NCI-H2196 treated with DMSO at 0.1 percent for 48 hours (cell line): Measurements from ENCODE around the gene PLIN3.
A peak's percentile ranks its signal among the peaks of the same experiment; 100 is the strongest.
"Not testable (repeated sequence)": the region's sequence is repeated elsewhere in the genome, so short reads cannot be mapped to it uniquely, and the experiment has no call there.

ENCODE experiments used
- DNase-seq: peaks from one replicate; lab custom pipeline; 2025; ENCODE audit not compliant: unreplicated experiment; lab: John Stamatoyannopoulos, UW

Gene PLIN3

GRCh38 chr19:4892962-4893361 is 25.5 kb upstream of the PLIN3 start:
- not testable (repeated sequence) for DNase-seq

- DNase-seq = no peak
Measured at GRCh38 chr19:4891066-4891465, 23.6 kb upstream of the PLIN3 start.

- no peak for DNase-seq
Measured at GRCh38 chr19:4889034-4889815, 21.8 kb upstream of the PLIN3 start.

DNA sequence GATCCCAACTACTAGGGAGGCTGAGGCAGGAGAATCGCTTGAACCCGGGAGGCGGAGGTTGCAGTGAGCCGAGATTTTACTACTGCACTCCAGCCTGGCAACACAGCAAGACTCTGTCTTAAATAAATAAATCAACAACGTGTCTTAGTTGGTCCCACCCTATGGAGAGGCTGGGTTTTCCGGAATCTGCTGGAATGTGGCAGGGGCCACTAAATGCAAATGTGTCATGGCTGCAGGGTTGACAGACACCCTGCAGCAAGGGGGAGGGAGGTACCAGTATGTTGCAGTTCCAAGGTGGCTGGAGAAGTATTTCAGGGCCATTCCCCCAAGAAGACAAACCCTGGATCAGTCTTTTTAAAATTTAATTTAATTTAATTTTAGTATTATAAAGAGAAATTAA is 20.3 kb upstream of the PLIN3 start:
- not testable (repeated sequence) for DNase-seq

DNA sequence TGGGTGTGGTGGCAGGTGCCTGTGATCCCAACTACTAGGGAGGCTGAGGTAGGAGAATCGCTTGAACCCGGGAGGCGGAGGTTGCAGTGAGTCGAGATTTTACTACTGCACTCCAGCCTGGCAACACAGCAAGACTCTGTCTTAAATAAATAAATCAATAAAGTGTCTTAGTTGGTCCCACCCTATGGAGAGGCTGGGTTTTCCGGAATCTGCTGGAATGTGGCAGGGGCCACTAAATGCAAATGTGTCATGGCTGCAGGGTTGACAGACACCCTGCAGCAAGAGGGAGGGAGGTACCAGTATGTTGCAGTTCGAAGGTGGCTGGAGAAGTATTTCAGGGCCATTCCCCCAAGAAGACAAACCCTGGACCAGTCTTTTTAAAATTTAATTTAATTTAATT is 17.5 kb upstream of the PLIN3 start:
- not testable (repeated sequence) for DNase-seq

DNA sequence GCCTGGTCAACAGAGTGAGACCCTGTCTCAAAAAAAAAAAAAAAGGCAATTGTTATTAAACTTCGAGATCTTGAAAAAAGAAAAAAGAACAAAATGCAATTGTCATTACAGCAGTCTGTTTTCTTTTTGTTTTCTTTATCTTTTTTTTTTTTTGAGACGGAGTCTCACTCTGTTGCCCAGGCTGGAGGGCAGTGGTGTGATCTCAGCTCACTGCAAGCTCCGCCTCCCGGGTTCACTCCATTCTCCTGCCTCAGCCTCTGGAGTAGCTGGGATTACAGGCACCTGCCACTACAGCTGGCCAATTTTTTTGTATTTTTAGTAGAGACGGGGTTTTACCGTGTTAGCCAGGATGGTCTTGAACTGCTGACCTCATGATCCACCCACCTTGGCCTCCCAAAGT is 15.4 kb upstream of the PLIN3 start:
- DNase-seq = not testable (repeated sequence)

- no peak for DNase-seq
Measured at GRCh38 chr19:4879041-4879440, 11.6 kb upstream of the PLIN3 start.

- no peak for DNase-seq
Measured at GRCh38 chr19:4878491-4878968, 11.1 kb upstream of the PLIN3 start.

GRCh38 chr19:4877753-4878490 is 10.5 kb upstream of the PLIN3 start:
- DNase-seq = no peak

DNA sequence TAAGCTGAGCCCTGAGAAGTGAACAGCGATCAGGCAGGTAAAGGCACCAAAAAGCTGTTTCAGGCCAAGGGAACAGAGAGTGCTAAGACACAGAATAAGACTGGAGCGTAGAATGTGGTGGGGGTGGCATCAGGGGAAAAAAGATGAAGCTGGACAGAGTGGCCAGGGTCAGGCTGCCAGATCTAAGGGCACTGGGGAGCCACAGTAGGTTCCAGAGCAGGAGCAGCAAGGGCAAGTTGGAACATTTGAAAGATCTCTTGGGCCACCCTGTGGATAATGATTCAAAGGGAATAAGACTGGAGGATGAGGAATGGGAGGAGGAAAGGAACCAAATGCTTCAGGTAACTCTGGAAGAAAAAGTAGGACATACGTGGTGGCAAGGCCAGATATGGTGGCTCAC is 6.5 kb upstream of the PLIN3 start:
- DNase-seq = no peak

GRCh38 chr19:4871711-4872110 is 4.2 kb upstream of the PLIN3 start:
- DNase-seq = no peak

DNA sequence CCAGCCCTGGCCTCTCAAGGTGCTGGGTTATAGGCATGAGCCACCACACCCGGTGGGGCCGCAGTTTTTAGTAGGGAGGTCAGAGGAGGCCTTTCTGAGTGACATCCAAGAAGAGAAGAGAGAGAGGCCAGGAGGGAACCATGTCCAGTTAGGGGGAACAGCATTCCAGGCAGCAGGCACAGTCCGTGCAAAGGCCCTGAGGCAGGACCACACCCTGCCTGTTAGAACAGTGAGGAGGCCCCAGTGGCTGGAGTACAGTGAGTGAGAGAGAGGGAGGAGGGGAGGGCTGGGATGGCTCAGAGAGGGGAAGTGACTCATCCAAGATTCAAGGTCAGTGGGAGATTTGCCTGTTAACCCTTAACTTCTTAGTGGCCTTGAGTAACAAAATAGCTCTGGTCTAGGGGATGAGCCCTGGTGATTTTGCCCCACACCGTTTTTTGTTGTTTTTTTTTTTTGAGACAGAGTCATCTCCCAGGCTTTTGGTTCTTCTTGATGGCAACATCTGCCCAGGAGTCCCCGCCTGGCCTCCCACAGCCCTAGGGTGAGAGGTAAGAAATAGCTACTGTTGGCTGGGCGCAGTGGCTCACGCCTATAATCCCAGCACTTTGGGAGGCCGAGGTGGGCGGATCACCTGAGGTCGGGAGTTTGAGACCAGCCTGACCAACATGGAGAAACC is 2.7 kb upstream of the PLIN3 start:
- no peak for DNase-seq

DNA sequence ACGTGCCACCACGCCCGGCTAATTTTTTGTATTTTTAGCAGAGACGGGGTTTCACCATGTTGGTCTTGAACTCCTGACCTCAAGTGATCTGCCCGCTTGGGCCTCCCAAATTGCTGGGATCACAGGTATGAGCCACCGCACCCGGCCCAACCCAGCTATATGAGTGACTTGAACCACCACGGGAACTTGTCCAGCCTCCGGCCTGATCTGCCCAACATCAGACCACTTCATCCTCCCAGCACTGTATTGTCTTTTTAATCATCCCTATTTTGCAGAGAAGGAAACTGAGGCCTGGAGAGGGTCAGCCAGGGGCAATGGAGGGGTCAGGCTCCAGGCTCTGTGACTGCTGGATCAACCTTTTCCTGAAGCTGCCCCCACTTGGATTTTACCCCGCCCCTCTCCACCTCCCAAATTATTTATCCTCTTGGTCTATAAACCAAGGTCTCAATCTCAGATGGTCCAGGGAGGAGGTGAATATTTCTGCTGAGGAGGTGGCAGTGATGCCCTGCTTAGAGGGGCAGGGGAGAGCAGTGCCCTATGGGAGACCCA is 893 bp upstream of the PLIN3 start:
- no peak for DNase-seq

DNA sequence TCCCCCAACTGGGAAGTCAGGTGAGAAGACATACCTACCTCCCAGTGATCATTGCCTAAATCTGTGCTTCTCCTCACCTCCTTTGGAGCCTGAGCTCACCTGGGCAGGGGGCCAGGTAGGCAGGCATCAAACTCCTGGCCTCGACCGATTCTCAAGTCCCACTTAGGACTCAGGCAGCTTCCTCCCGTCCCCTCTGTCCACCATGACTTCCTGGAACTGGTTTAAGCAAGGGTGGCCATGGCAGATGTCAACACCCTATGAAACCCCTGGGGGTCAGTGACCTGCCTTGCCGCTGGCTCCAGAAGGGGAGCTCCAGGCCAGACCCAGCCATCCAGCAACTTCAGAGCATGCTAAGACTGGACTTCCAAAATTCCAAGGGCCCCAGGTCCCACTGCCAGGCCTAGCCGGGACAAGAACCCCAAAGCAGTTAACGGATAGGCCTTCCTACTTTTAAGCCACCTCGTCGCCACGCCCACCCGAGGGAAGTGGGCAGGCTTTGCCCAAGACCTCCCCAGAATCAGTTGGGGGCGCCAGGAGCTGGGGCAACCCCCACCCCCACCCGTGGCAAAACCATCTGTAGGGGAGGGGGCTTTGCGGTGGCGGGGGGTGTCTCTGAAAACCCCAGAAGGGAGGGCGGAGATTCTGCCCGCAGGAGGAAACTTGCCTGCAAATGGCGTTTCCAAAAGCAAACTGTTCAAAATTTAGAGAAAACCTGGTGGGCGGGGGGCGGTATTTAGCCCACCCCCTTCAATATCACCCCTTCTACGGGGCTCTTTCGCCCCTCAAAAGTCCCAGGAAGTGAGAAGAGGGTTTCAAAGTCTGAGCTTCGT is 657 bp downstream of the PLIN3 start:
- DNase-seq = no peak

DNA sequence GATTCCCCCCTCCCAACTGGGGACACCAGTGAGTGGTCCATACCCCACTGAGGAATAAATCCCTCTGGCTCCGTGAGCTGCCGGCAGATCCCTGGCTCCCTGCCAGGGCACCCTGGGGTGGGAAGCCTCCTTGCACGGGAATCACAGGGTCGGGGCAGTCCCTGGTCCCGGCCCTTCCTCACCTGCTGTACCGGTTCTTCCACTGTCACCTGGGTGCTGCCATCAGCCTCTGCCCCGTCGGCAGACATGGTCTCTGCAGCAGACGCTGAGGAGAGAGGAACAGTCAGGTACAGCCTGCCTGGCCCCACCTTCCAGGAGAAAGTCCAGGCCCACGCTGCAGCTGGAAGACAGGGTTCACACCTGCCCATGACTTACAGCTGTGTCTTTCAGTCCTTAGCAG is 6.3 kb downstream of the PLIN3 start:
- DNase-seq = no peak

- no peak for DNase-seq
Measured at GRCh38 chr19:4859697-4860096, 7.8 kb downstream of the PLIN3 start.

DNA sequence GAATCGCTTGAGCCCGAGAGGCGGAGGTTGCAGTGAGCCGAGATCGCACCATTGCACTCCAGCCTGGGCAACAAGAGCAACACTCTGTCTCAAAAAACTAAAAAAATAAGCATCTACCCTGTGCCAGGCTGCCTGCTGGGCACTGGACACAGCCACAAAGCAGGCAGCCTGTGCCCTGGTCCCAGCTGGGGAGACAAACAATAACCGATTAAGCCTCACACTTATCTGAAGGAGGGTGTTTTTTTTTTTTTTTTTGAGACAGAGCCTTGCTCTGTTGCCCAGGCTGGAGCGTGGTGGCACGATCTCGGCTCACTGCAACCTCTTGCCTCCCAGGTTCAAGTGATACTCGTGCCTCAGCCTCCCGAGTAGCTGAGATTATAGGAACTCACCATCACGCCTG is 11.0 kb downstream of the PLIN3 start:
- not testable (repeated sequence) for DNase-seq

DNA sequence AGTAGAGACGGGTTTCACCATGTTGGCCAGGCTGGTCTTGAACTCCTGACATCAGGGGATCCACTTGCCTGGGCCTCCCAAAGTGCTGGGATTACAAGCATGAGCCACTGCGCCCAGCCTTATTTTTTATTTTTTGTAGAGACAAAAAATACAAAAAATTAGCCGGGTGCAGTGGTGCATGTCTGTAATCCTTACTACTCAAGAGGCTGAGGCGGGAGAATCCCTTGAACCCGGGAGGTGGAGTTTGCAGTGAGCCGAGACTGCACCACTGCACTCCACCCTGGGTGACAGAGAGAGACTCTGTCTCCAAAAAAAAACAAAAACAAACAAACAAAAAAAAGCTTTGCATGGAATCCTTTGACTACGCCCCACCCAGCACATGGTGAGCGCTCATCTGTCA is 14.0 kb downstream of the PLIN3 start:
- not testable (repeated sequence) for DNase-seq

DNA sequence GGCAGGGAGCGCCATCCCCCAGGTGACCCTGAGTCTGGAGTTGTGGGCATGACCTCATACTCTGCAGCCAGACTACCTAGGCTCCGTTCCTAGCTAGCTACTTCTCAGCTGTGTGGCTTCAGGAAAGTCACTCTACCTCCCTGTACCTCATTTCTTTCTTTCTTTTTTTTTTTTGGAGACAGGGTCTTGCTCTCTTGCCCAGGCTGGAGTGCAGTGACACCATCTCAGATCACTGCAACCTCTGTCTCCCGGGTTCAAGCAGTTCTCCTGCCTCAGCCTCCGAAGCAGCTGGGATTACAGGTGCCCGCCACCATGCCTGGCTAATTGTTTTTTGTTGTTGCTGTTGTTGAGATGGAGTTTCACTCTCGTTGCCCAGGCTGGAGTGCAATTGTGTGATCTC is 15.0 kb downstream of the PLIN3 start:
- DNase-seq = no peak

GRCh38 chr19:4851551-4852290 is 15.7 kb downstream of the PLIN3 start:
- DNase-seq = peak; percentile 40
